Measurements from ENCODE around the gene RIGI. TPM values are rescaled to one million over a fixed set of nuclear protein-coding genes. Genes with fewer than 3 reads are reported as not detected.
"Not testable (repeated sequence)": the region's sequence is repeated elsewhere in the genome, so short reads cannot be mapped to it uniquely, and the experiment has no call there.

Gene RIGI
- total RNA-seq, 4 donors from 2014 or later = 7.9 to 10.3 (median 10.2) TPM

- Histone ChIP-seq H3K4me3 (replicated peaks in 1 of 3) (peak overlapping the region; percentile 63 to 77 (median 66)), H3K36me3 (no peaks in the 10 kb centered on the region), H3K27me3 (no peaks in the 10 kb centered on the region), H3K9me3 (no peaks in the 10 kb centered on the region), H3K4me1 (peaks cover 12 to 15% of the 10 kb centered on the region in 2 donors), H3K27ac (peak overlapping the region; percentile 97 to 98 (median 97))
- peak; percentile 93 to 95 for DNase-seq
- 0% methylated on average over 24 to 50 of the region's 75 CpGs for WGBS, 2 donors
- intact Hi-C loops (cut with DNase I) = no loop called here
- TF ChIP-seq POLR2A (IDR thresholded peaks at IDR 0.05) = peak in 1 of 2 donors; percentile 77
- TF ChIP-seq, protein P1, sequence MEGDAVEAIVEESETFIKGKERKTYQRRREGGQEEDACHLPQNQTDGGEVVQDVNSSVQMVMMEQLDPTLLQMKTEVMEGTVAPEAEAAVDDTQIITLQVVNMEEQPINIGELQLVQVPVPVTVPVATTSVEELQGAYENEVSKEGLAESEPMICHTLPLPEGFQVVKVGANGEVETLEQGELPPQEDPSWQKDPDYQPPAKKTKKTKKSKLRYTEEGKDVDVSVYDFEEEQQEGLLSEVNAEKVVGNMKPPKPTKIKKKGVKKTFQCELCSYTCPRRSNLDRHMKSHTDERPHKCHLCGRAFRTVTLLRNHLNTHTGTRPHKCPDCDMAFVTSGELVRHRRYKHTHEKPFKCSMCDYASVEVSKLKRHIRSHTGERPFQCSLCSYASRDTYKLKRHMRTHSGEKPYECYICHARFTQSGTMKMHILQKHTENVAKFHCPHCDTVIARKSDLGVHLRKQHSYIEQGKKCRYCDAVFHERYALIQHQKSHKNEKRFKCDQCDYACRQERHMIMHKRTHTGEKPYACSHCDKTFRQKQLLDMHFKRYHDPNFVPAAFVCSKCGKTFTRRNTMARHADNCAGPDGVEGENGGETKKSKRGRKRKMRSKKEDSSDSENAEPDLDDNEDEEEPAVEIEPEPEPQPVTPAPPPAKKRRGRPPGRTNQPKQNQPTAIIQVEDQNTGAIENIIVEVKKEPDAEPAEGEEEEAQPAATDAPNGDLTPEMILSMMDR (IDR thresholded peaks at IDR 0.05) = peak in 1 of 6 experiments; percentile 6
Observed at GRCh38 chr9:32550562-32551275, 24.7 kb upstream of the RIGI start.

DNA sequence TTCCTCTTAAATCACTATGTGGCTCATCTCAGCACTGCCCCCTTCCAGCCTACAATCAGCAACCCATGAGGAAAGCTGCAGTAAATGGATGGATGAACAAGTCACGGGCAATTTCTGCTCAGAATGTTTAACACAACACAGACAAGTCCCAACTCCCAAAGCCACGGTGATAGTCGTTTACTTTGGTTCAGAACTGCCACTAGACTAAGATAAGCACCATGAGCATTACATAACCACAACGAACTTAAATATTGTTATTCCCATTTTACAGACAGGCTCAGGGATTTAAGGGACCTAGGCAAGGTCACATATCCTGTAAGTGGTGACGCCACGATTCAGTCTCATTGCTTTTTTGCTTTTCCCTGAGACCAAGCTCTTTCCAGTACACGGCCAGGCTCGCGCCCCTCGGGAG lies 24.2 kb upstream of the RIGI start:
- no peaks in the 10 kb centered on the region for H3K27me3 ChIP-seq
- DNase-seq = peak; percentile 13 to 14
- WGBS, 2 donors = 1 to 2% methylated on average over 10 of the region's 10 CpGs
- H3K4me3 ChIP-seq (replicated peaks in 1 of 3) = peak overlapping the region; percentile 63 to 77 (median 66)
- peak overlapping the region; percentile 50 to 98 (median 97) for H3K27ac ChIP-seq
- H3K4me1 ChIP-seq = peaks cover 12 to 15% of the 10 kb centered on the region in 2 donors
- no peaks in the 10 kb centered on the region for H3K36me3 ChIP-seq
- intact Hi-C loops (cut with DNase I) = no loop called here
- H3K9me3 ChIP-seq = no peaks in the 10 kb centered on the region
- TF ChIP-seq, protein P1 (IDR thresholded peaks at IDR 0.05) = no peak
- TF ChIP-seq POLR2A (IDR thresholded peaks at IDR 0.05) = no peak

GRCh38 chr9:32548213-32548612 lies 22.2 kb upstream of the RIGI start:
- WGBS, 2 donors = 95 to 98% methylated on average over 19 to 20 of the region's 20 CpGs
- peaks cover 12 to 15% of the 10 kb centered on the region in 2 donors for H3K4me1 ChIP-seq
- H3K4me3 ChIP-seq (replicated peaks in 1 of 3); H3K9me3 ChIP-seq; intact Hi-C loops (cut with DNase I); H3K27ac ChIP-seq; DNase-seq; H3K36me3 ChIP-seq; H3K27me3 ChIP-seq: not testable (repeated sequence)

GRCh38 chr9:32545884-32546283 lies 19.9 kb upstream of the RIGI start:
- 91 to 100% methylated on average over 1 of the region's 1 CpG for WGBS, 2 donors
- no peak for DNase-seq
- no peak overlapping the region for H3K4me3 ChIP-seq (replicated peaks in 1 of 3)
- intact Hi-C loops (cut with DNase I) = no loop called here
- TF ChIP-seq POLR2A (IDR thresholded peaks at IDR 0.05) = no peak
- TF ChIP-seq, protein P1 (IDR thresholded peaks at IDR 0.05) = no peak
- H3K27ac ChIP-seq = no peak overlapping the region
- no peaks in the 10 kb centered on the region for H3K9me3 ChIP-seq
- H3K36me3 ChIP-seq = peaks cover 7 to 10% of the 10 kb centered on the region in 2 donors
- peaks cover 9 to 12% of the 10 kb centered on the region in 2 donors for H3K4me1 ChIP-seq
- no peaks in the 10 kb centered on the region for H3K27me3 ChIP-seq

DNA sequence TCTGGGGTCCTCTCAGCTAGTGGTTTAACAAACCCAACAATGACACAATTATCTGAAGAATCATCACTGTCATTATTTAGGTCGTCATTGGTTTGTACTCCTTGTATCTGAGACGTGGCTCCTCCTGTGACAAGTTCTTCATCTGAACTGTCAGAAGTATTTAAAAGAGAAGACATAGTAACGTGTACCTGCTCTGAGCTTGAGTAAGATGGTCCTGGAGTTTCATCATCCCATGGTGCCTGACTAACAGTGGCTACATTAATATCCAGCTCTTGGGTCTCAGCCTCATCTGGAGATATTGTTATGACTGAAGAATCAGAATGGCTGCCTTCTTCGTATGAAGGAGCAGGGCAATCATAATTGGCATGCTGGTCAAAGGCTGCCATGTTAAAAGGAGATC lies 17.1 kb upstream of the RIGI start:
- DNase-seq = no peak
- H3K27ac ChIP-seq = no peak overlapping the region
- no peaks in the 10 kb centered on the region for H3K27me3 ChIP-seq
- no peaks in the 10 kb centered on the region for H3K9me3 ChIP-seq
- WGBS, 2 donors = 96% methylated on average over 4 of the region's 4 CpGs
- intact Hi-C loops (cut with DNase I) = no loop called here
- no peak overlapping the region for H3K4me3 ChIP-seq (replicated peaks in 1 of 3)
- H3K4me1 ChIP-seq = no peaks in the 10 kb centered on the region
- peaks cover 7 to 10% of the 10 kb centered on the region in 2 donors for H3K36me3 ChIP-seq
- TF ChIP-seq POLR2A (IDR thresholded peaks at IDR 0.05) = no peak
- TF ChIP-seq, protein P1 (IDR thresholded peaks at IDR 0.05) = no peak

All from thyroid gland (tissue), 4 donors.